Ishikawa (cell line): ENCODE results near the gene GSTO2.

Source experiments
- CEBPB ChIP-seq: IDR thresholded peaks from 2 replicates; pipeline ENCODE4 v1.6.1; 2012
- CREB1 ChIP-seq: IDR thresholded peaks from 2 replicates; pipeline ENCODE4 v1.6.1; 2012; ENCODE audit warnings: low read depth
- EGR1 ChIP-seq: IDR thresholded peaks from 2 replicates; pipeline ENCODE4 v1.6.1; 2012
- EP300 ChIP-seq: IDR thresholded peaks from 2 replicates; pipeline ENCODE4 v1.6.1; 2012; ENCODE audit warnings: borderline replicate concordance
- FOXM1 ChIP-seq: IDR thresholded peaks from 2 replicates; pipeline ENCODE4 v1.6.1; 2012; ENCODE audit warnings: low read depth, borderline replicate concordance
- NFIC ChIP-seq: IDR thresholded peaks from 2 replicates; pipeline ENCODE4 v1.6.1; 2012
- RAD21 ChIP-seq: IDR thresholded peaks from 2 replicates; pipeline ENCODE4 v1.6.1; 2012; ENCODE audit warnings: low read depth
- TAF1 ChIP-seq: IDR thresholded peaks from 2 replicates; pipeline ENCODE4 v1.6.1; 2012; ENCODE audit warnings: low read depth, mild to moderate bottlenecking
- TCF12 ChIP-seq: IDR thresholded peaks from 2 replicates; pipeline ENCODE4 v1.6.1; 2012; ENCODE audit warnings: low read depth
- TEAD4 ChIP-seq: IDR thresholded peaks from 2 replicates; pipeline ENCODE4 v1.6.1; 2012
- YY1 ChIP-seq: IDR thresholded peaks from 2 replicates; pipeline ENCODE4 v1.6.1; 2012; ENCODE audit warnings: low read depth
- ZBTB7A ChIP-seq: IDR thresholded peaks from 2 replicates; pipeline ENCODE4 v1.6.1; 2012; ENCODE audit warnings: low read depth
- TF ChIP-seq, protein P1 (sequence below): IDR thresholded peaks from 2 replicates; pipeline ENCODE4 v1.6.1; 2012
- TF ChIP-seq, protein P2 (sequence below): IDR thresholded peaks from 2 replicates; pipeline ENCODE4 v1.6.1; 2012
- TF ChIP-seq, protein P3 (sequence below): IDR thresholded peaks from 2 replicates; pipeline ENCODE4 v1.6.1; 2012; ENCODE audit warnings: low read depth, mild to moderate bottlenecking

GSTO2 gene

DNA sequence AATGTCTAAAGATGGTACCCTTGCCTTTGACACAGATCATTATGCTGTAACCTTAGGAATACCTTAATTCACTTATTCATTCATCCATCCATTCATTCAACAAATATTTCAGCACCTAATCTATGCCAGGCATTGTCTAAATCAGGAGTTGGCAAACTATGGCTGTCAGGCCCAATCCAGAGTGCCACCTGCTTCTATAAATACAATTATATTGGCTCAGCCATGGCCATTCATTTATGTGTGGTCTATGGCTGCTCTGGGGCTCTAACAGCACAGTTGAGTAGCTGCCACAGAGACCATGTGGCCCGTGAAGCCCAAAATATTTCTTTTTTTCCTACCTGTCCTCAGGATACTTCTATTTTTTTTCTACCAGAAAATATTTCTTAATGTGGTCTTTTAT, 75.2 kb downstream of the GSTO2 start:
- TF ChIP-seq CEBPB (no peak), CREB1 (no peak), RAD21 (no peak), TAF1 (no peak), EP300 (no peak), YY1 (no peak), TCF12 (no peak), ZBTB7A (no peak), FOXM1 (no peak), EGR1 (no peak), NFIC (no peak), TEAD4 (no peak)
- TF ChIP-seq, protein P1, sequence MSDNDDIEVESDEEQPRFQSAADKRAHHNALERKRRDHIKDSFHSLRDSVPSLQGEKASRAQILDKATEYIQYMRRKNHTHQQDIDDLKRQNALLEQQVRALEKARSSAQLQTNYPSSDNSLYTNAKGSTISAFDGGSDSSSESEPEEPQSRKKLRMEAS = no peak
- TF ChIP-seq, protein P2, sequence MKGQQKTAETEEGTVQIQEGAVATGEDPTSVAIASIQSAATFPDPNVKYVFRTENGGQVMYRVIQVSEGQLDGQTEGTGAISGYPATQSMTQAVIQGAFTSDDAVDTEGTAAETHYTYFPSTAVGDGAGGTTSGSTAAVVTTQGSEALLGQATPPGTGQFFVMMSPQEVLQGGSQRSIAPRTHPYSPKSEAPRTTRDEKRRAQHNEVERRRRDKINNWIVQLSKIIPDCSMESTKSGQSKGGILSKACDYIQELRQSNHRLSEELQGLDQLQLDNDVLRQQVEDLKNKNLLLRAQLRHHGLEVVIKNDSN = no peak
- TF ChIP-seq, protein P3, sequence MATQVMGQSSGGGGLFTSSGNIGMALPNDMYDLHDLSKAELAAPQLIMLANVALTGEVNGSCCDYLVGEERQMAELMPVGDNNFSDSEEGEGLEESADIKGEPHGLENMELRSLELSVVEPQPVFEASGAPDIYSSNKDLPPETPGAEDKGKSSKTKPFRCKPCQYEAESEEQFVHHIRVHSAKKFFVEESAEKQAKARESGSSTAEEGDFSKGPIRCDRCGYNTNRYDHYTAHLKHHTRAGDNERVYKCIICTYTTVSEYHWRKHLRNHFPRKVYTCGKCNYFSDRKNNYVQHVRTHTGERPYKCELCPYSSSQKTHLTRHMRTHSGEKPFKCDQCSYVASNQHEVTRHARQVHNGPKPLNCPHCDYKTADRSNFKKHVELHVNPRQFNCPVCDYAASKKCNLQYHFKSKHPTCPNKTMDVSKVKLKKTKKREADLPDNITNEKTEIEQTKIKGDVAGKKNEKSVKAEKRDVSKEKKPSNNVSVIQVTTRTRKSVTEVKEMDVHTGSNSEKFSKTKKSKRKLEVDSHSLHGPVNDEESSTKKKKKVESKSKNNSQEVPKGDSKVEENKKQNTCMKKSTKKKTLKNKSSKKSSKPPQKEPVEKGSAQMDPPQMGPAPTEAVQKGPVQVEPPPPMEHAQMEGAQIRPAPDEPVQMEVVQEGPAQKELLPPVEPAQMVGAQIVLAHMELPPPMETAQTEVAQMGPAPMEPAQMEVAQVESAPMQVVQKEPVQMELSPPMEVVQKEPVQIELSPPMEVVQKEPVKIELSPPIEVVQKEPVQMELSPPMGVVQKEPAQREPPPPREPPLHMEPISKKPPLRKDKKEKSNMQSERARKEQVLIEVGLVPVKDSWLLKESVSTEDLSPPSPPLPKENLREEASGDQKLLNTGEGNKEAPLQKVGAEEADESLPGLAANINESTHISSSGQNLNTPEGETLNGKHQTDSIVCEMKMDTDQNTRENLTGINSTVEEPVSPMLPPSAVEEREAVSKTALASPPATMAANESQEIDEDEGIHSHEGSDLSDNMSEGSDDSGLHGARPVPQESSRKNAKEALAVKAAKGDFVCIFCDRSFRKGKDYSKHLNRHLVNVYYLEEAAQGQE = no peak

DNA sequence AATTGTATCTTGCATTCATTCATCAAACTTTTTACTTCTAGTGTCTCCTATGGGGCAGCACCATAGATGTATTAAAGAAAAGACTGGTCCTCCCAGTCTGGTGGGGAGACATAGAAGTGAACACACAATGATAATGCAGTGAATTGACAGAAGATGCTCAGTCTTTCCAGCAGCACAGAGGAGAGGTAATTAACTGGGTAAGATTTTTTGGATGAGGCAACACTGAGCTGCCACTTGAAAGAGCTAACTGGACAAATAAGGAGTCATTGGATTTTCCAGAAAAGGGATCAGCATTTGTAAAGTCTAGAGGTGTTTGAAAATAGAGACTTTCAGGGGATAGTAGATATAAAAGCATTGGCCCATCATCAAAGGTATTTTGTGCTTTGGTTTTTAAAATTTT, 76.5 kb downstream of the GSTO2 start:
- TF ChIP-seq TAF1 = no peak
- no peak for TF ChIP-seq TCF12

DNA sequence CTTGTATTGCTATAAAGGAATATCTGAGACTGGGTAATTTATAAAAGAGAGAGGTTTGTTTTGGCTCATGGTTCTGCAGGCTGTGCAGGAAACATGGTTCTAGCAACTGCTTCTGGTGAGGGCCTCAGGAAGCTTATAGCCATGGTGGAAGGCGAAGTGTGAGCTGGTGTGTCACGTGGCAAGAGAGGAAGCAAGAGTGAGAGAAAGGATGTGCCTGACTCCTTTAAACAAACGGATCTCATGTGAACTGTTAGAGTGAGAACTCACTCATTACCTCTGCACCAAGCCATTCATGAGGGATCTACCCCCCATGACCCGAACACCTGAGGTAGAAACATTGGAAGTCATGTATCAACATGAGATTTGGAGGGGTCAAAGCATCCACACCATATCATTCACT, 77.0 kb downstream of the GSTO2 start:
- TF ChIP-seq, protein P2 = no peak
- no peak for TF ChIP-seq TCF12

DNA sequence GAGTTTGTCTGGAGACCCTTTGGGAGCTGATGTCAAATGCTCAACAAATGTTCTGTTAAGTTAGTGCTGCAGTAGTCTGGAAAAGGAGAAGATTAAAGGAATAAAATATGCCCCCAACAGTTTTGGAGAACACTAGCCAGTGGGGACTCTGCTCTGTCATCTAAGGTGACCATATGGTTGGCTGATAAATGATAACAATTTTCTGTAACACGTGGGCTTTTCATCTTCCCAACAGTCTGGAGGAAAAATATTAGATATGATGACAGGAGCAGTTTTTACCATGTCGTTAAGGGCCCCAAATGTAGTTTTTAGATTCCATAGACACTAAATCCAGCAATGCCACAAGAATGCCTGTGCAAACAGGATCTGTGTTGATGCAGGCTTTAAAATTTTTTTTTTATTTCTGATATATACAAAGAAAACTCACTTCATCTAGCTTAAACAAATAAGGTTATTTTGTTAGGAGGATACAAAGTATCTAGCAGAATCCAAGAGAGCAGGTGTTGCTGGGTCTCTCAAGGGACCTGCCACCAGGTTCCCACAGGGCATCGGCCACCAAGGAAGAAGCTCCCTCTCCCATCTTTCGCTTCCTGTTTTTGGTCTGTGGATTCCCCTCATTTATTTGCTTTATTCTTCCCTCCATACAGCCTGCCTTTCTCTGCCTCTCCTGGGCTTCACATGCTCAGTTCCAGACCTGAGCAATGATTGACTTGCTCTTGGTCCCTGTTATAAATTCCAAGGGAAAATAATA, 78.5 kb downstream of the GSTO2 start:
- TF ChIP-seq CEBPB (no peak), CREB1 (no peak), TCF12 (no peak), NFIC (no peak)
- TF ChIP-seq, protein P3 = no peak

DNA sequence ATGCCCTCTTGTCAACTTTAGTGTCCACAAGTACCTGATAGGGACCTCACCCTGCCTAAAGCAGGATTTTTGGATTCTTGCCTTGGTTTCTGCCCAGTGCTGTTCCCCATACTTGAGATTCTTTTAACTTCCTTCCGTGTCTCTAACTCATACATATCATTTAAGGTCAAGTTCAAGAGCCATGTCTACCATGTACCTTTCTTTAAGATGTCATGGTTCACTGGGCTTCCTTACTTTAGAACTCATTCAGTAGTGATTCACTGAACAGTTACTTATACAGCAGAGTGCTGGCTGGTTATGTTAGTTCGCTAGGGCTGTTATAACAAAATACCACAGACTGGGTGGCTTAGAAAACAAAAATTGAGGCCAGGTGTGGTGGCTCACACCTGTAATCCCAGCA, 79.6 kb downstream of the GSTO2 start:
- no peak for TF ChIP-seq EGR1
- no peak for TF ChIP-seq ZBTB7A
- no peak for TF ChIP-seq CREB1
- TF ChIP-seq TCF12 = no peak
- TF ChIP-seq EP300 = no peak
- no peak for TF ChIP-seq TAF1
- TF ChIP-seq, protein P3 = no peak
- TF ChIP-seq RAD21 = no peak
- TF ChIP-seq, protein P1 = no peak
- TF ChIP-seq NFIC = no peak
- TF ChIP-seq YY1 = no peak
- TF ChIP-seq FOXM1 = no peak
- no peak for TF ChIP-seq CEBPB
- TF ChIP-seq, protein P2 = no peak
- no peak for TF ChIP-seq TEAD4
